HT-29 (cell line): ENCODE measurements around the gene MOXD1. TPM values are rescaled to one million over a fixed set of nuclear protein-coding genes. Genes with fewer than 3 reads are reported as not detected.

Experiments used
- DNase-seq: peaks from one replicate; pipeline ENCODE4 v3.0.0-alpha.2; 2015; ENCODE audit warnings: low spot score
- total RNA-seq: library from RNA; depleted of rRNA; stranded (reverse); fragments of >200 nt; shearing (Covaris generic); gene quantifications from 2 replicates; pipeline ENCODE4 v1.2.3, GENCODE V29; 2014

The MOXD1 gene
- total RNA-seq, 1 experiment from 2014 or later, result not detected

GRCh38 chr6:132399376-132400074 is 1.8 kb downstream of the MOXD1 start:
- DNase-seq, result no peak

GRCh38 chr6:132395015-132395597 is 6.2 kb downstream of the MOXD1 start:
- DNase-seq, result no peak

- peak; percentile 43 for DNase-seq
These were observed 8.5 kb downstream of the MOXD1 start for GRCh38 chr6:132392792-132393191.

DNA sequence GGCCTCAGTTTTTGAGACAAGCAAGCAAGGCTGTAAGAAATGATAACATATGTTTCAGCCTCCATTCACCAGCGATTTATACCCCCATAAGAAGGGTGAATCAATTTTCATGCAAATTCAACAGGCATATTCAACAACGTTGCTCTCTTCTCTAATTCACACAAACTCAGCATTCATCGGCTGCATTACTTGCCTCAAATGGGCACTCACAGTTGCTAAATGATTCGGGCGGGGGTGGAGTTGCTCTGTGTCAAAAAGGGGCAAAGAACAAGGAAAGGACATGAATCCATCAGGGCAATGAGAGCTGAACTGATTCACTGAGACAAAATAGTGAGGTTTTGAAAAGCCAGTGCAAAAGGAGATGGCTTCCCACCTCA is 9.0 kb downstream of the MOXD1 start:
- DNase-seq, result no peak

- DNase-seq, result no peak
These were observed 9.6 kb downstream of the MOXD1 start for GRCh38 chr6:132391391-132392269.

GRCh38 chr6:132390451-132390850 is 10.8 kb downstream of the MOXD1 start:
- no peak for DNase-seq

- no peak for DNase-seq
These were observed 11.3 kb downstream of the MOXD1 start for GRCh38 chr6:132390017-132390416.

- no peak for DNase-seq
These were observed 13.0 kb downstream of the MOXD1 start for GRCh38 chr6:132388291-132388690.

DNA sequence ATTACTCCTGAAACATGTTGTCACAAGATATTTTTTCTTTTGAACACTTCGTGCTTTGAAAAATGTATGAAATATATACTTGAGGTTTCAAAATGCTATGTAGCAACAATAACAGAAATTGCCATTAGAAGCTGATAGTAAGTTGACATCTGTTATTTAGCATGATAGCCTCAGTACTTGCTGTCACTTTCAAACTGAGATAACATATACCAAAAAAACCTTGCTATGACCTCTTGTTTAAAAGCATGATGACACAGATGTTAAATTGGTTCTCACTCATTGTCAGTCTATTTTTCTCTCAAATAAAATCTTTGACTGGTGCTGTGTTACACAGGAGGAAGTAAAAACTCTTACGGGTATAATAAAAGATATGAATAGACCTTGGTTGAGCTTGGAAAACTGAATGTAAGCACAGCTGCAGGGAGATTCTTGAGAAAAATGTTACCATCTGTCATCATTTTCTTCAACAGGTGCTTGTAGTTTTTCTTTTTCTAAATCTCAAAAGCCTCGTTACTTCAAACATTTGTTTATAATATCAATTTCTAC is 18.6 kb downstream of the MOXD1 start:
- no peak for DNase-seq

DNA sequence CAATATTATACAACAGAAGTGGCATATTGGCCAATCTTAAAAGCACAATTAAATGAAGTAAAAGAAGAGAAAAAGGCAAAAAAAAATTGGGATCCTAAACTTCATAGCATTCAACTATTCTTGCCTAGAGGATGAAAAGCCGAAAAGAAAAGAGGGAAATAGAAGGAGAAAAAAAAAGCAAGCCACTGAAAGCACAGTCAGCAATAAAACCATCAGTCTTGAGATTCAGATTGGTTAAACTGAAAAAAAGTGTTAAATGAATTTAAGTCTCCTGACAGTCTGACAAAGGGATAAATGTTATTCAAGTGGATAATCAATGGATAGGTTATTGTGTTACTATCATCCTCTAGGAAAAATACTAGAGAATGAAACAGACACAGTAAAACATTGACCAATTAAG is 19.9 kb downstream of the MOXD1 start:
- no peak for DNase-seq

DNA sequence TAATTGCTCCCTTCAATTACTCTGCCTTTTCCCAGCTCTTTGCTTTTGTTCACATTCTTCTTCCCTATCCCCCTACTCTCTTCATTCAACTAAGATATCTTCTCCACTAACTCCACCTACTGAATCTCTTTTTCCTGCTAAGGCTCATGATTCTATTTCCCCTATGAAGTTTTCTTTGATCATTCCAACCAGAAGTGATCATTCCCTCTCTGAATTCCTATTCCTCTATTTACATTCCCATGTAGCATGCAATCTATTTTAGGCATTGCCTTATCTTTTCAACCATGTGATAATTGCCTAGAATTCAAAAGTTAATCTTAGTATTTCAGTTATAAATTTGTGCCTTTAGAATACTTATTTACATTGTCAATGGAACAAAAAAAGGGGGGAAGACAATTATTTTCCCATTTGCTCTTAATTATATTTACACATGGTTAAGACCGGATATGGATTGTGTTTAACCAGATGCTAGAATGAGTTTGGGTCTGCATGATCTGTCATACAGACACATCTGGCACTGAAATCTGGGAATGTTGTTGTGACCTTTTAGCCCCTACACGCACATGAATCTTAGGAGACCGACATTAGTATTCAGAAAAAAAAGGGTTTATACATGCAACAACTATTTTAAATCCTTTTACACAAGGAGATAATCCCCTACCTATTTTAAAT is 20.8 kb downstream of the MOXD1 start:
- no peak for DNase-seq

- DNase-seq, result no peak
These were observed 31.7 kb downstream of the MOXD1 start for GRCh38 chr6:132369526-132369925.

GRCh38 chr6:132368916-132369481 is 32.3 kb downstream of the MOXD1 start:
- no peak for DNase-seq

DNA sequence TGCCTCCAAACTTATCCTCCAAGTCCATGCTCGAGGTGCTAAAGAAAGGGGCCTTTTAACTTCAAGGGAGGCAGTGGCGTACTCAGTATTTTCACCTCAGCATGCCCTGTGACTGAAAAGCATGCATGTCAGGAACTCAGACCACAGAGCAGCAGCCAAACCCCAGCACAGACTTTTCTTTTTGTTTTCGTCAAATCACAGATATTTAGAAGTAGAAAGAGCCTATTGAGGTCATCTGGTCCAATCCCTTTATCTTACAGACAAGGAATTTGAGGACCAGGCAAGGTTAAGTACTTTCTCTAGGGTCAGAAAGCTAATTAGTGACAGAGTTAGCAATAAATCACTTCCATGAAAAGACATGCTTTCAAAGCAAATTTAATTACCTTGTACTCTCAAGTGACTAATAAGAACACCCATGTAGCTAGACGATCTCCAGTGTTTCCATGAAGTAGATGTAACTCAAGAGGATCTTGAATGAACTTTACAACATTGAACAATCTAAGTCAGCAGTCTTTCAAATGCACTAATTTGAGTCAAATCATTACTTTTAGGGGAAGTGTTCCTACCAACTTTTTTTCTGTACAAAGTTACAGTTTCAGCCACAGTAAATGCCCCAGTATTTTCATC is 35.9 kb downstream of the MOXD1 start:
- DNase-seq, result no peak

GRCh38 chr6:132364306-132365074 is 36.8 kb downstream of the MOXD1 start:
- DNase-seq, result no peak

- no peak for DNase-seq
These were observed 38.7 kb downstream of the MOXD1 start for GRCh38 chr6:132362442-132363185.

GRCh38 chr6:132361101-132361500 is 40.2 kb downstream of the MOXD1 start:
- no peak for DNase-seq

- DNase-seq, result no peak
These were observed 41.4 kb downstream of the MOXD1 start for GRCh38 chr6:132359886-132360285.

DNA sequence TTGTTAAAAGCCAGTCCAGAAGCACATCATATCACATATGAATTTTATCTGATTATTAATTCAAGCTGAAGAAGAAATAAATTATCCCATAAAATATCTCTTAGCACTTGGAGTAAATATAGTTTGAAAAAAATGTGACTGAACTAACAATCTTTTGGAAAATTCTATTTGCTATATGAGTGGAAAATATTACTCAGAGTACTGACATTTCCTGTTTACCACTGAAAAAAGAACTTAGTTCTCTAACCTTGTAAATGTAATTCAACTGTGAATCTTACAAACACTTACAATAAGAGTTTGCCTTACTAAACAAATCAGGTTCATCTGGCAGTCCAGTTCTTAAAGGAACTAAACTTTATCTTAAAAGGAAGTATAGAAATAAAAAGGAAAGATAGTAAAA is 44.2 kb downstream of the MOXD1 start:
- DNase-seq, result no peak
